ENCODE results near the gene SLC47A2. TPM values are rescaled to one million over a fixed set of nuclear protein-coding genes. Genes with fewer than 3 reads are reported as not detected.

SLC47A2 gene
- total RNA-seq, 1 experiment from 2014 or later, result not detected

- BruUV-seq (replicated peaks), result no TSS peak
- Histone ChIP-seq H3K27ac (ENCODE audit: low read length) (no peak overlapping the region), H3K36me3 (ENCODE audit: control insufficient read depth, insufficient read depth, low read length) (no peaks in the 10 kb centered on the region), H3K9me3 (ENCODE audit: control insufficient read depth, insufficient read depth, low read depth, low read length) (no peaks in the 10 kb centered on the region), H3K4me1 (ENCODE audit: control insufficient read depth, insufficient read depth, low read length) (peaks cover 3% of the 10 kb centered on the region), H3K27me3 (ENCODE audit: control insufficient read depth, insufficient read depth, low read length) (no peaks in the 10 kb centered on the region), H3K4me3 (ENCODE audit: low read depth in 2 of 2, low read length in 2 of 2) (no peak overlapping the region)
- in situ Hi-C loops (cut with HindIII; ENCODE audit: low pct_unique_long_range_greater_than_20kb, low sequenced_read_pairs), result no loop called here
- CTCF ChIA-PET, result no interaction called here
- TF ChIP-seq, protein P1, sequence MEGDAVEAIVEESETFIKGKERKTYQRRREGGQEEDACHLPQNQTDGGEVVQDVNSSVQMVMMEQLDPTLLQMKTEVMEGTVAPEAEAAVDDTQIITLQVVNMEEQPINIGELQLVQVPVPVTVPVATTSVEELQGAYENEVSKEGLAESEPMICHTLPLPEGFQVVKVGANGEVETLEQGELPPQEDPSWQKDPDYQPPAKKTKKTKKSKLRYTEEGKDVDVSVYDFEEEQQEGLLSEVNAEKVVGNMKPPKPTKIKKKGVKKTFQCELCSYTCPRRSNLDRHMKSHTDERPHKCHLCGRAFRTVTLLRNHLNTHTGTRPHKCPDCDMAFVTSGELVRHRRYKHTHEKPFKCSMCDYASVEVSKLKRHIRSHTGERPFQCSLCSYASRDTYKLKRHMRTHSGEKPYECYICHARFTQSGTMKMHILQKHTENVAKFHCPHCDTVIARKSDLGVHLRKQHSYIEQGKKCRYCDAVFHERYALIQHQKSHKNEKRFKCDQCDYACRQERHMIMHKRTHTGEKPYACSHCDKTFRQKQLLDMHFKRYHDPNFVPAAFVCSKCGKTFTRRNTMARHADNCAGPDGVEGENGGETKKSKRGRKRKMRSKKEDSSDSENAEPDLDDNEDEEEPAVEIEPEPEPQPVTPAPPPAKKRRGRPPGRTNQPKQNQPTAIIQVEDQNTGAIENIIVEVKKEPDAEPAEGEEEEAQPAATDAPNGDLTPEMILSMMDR (IDR thresholded peaks at IDR 0.05), result no peak
- no peak for TF ChIP-seq SIN3A (IDR thresholded peaks at IDR 0.05; ENCODE audit: borderline replicate concordance, insufficient read depth, low read depth, low read length)
- ATAC-seq (no peak), DNase-seq (ENCODE audit: low read depth, low spot score) (no peak)
- intact Hi-C loops (cut with micrococcal nuclease; ENCODE audit: unreplicated experiment), result no loop called here
- POLR2A ChIA-PET, result no interaction called here
Measured at GRCh38 chr17:19723964-19724363, 7.6 kb upstream of the SLC47A2 start.

DNA sequence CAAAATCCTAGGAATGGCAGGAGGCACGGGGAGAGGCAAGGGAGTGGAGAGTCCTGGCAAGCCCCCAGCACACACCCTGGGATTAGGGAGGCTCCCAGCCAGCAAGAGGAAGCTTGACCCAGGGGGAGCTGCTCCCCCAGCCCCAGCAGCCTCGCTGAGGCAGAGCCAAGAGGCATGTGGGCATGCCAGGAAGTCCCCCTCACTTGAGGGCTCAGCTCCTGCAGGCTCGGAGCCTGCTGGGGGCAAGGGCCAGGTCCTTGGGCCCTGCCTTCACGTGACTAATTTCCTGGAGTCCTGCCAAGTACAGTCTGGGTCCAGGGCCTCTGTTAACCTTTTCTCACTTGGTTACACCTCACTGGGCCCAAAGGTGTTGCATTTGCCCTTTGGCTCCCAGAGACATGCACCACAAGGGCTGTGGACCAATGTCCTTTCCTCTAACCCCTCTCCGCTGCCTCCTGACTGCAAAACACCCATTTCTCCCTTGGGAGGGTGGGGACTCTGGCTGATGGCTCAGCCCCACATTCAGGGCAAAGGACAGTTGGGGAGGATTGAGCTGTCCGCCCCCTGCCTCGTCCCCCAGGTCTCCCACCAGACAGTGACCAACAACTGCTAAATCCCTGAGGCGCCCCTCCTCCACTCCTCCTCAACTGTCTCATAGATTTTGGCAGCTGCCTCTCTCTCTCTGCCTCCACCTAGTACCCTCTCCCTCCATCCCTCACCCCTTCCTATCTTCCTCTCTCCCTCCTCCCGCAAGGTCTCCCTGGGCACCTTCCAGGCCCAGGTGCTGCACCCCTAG lies 4.4 kb upstream of the SLC47A2 start:
- no peak for DNase-seq (ENCODE audit: low read depth, low spot score)
- intact Hi-C loops (cut with micrococcal nuclease; ENCODE audit: unreplicated experiment) (no loop called here), in situ Hi-C loops (cut with HindIII; ENCODE audit: low pct_unique_long_range_greater_than_20kb, low sequenced_read_pairs) (no loop called here)
- no peaks in the 10 kb centered on the region for H3K9me3 ChIP-seq (ENCODE audit: control insufficient read depth, insufficient read depth, low read depth, low read length)
- H3K4me1 ChIP-seq (ENCODE audit: control insufficient read depth, insufficient read depth, low read length), result peaks cover 3% of the 10 kb centered on the region
- no peaks in the 10 kb centered on the region for H3K36me3 ChIP-seq (ENCODE audit: control insufficient read depth, insufficient read depth, low read length)
- no peak overlapping the region for H3K27ac ChIP-seq (ENCODE audit: low read length)
- no peaks in the 10 kb centered on the region for H3K27me3 ChIP-seq (ENCODE audit: control insufficient read depth, insufficient read depth, low read length)
- no peak overlapping the region for H3K4me3 ChIP-seq (ENCODE audit: low read depth in 2 of 2, low read length in 2 of 2)
- CTCF ChIA-PET, result no interaction called here
- no TSS peak for BruUV-seq (replicated peaks)
- POLR2A ChIA-PET, result no interaction called here
- ATAC-seq, result no peak
- TF ChIP-seq, protein P2, sequence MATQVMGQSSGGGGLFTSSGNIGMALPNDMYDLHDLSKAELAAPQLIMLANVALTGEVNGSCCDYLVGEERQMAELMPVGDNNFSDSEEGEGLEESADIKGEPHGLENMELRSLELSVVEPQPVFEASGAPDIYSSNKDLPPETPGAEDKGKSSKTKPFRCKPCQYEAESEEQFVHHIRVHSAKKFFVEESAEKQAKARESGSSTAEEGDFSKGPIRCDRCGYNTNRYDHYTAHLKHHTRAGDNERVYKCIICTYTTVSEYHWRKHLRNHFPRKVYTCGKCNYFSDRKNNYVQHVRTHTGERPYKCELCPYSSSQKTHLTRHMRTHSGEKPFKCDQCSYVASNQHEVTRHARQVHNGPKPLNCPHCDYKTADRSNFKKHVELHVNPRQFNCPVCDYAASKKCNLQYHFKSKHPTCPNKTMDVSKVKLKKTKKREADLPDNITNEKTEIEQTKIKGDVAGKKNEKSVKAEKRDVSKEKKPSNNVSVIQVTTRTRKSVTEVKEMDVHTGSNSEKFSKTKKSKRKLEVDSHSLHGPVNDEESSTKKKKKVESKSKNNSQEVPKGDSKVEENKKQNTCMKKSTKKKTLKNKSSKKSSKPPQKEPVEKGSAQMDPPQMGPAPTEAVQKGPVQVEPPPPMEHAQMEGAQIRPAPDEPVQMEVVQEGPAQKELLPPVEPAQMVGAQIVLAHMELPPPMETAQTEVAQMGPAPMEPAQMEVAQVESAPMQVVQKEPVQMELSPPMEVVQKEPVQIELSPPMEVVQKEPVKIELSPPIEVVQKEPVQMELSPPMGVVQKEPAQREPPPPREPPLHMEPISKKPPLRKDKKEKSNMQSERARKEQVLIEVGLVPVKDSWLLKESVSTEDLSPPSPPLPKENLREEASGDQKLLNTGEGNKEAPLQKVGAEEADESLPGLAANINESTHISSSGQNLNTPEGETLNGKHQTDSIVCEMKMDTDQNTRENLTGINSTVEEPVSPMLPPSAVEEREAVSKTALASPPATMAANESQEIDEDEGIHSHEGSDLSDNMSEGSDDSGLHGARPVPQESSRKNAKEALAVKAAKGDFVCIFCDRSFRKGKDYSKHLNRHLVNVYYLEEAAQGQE (IDR thresholded peaks at IDR 0.05; ENCODE audit: insufficient read depth in 1 of 2, low read depth in 2 of 2, low read length in 1 of 2), result no peak
- TF ChIP-seq SIN3A (IDR thresholded peaks at IDR 0.05; ENCODE audit: borderline replicate concordance, insufficient read depth, low read depth, low read length) (no peak), TCF7L2 (IDR thresholded peaks at IDR 0.05; ENCODE audit: low read depth, low read length) (no peak), POLR2AphosphoS5 (IDR thresholded peaks at IDR 0.05; ENCODE audit: low read depth, low read length) (no peak)
- TF ChIP-seq, protein P1 (IDR thresholded peaks at IDR 0.05), result no peak
